HG02623 (cell line): Measurements from ENCODE around the gene NUCB2.
A peak's percentile ranks its signal among the peaks of the same experiment; 100 is the strongest.

Experiments
- ATAC-seq: cut with Tn5 transposase; IDR thresholded peaks from one replicate; pipeline ENCODE4 v1.9.1; 2021; ENCODE audit warnings: moderate library complexity; ENCODE audit not compliant: unreplicated experiment

NUCB2 gene

GRCh38 chr11:17331669-17332068, 55.1 kb downstream of the NUCB2 start:
- ATAC-seq: no peak

- ATAC-seq: no peak
Observed at GRCh38 chr11:17333799-17334586, 57.5 kb downstream of the NUCB2 start.

DNA sequence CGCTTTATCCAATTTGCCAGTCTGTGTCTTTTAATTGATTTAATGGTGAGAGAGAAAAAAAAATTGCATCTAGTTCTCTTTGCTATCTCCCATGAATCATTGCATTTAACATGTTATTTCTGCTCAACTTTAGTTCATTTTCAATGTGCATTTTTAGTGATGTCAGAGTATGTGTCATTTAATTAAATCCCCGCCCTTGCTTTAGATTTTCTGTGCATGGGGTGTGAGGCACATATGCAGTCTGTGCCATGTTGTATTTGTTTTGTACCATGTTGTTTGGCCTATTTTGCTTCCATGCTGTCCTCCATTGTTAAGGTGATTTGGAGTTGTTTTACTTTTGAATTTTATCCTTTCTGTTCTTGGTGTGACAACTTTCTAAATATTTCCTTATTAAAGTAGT, 66.7 kb downstream of the NUCB2 start:
- no peak for ATAC-seq

DNA sequence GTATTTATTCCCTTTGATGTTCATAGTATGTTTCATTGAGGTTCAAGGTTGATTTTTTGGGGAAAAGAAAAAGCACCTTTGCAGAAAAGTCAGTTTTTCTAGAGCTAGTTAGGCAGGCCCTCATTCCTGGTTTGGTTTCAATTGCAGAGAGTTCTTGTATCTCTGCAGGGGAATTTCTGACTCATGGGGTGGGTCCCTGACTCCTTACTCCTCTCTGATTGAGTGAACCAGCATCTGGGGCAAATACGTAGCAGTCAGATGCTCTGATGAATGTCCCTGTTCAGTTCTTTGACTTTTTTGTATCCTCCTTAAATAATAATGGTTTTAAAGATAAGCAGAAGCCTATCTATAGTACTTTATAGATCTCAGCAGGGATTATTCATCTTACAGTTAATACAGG, 67.4 kb downstream of the NUCB2 start:
- no peak for ATAC-seq

GRCh38 chr11:17347676-17348075, 71.1 kb downstream of the NUCB2 start:
- ATAC-seq: no peak

GRCh38 chr11:17350455-17351171, 74.1 kb downstream of the NUCB2 start:
- ATAC-seq: no peak

DNA sequence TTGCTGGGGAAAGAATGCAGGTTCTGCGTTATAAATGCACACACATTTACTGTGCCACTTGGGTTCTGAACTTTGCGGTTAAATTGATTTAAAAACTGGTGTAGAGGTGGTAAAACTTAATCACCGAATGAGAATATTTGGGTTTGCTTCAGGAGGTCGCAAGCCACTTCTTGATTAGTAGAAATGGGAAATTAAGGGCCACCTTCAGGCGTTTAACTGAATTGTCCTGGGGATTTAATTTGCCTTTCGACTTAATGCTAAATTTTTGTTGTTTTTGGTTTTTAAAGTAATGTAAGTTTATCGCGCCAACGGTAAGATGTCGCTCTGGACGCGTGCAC, 74.6 kb downstream of the NUCB2 start:
- no peak for ATAC-seq

GRCh38 chr11:17351510-17352176, 75.1 kb downstream of the NUCB2 start, which contains the start of gene NCR3LG1:
TSS of gene NCR3LG1 (plus strand) at chr11:17351800. CDS start at chr11:17351970, 170 bp downstream.
- no peak for ATAC-seq

GRCh38 chr11:17352950-17353820, 76.6 kb downstream of the NUCB2 start:
- ATAC-seq: peak; percentile 44

DNA sequence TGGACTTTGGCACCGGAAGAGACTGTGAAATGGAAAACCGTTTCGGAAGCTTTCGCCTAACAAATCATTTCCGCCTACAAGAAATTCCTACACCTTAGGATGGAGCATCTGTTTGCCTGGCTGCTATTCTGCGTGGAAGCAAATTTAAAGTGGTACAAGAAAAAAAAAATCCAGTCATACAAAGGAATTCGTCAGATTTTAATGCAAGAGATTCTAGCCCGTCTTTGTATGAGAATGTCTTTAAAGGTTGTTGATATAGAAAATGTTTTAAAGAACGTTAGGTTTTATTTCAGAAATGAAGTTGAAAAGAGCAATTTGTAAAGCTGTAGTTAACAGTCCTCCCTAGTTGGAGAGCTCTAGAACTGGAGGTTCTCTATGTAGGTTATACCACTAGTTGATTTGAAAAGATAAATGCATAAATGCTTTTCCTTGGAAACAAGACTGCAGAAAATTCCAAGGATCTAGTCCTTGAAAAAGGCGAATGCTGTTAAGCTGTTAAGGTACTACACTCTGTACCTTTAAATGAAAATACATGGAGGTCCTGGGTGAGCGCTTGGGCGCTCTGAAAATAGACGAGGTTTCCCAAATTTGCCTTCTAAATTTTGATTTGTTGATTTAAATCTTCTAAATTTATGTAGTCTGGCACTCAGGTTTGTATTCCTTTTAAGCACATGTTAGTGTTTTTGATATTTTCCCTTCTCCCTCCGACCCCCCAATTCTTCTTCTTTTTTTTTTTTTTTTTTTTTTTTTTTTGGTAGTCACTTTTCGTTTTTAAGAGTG, 77.5 kb downstream of the NUCB2 start:
- no peak for ATAC-seq

DNA sequence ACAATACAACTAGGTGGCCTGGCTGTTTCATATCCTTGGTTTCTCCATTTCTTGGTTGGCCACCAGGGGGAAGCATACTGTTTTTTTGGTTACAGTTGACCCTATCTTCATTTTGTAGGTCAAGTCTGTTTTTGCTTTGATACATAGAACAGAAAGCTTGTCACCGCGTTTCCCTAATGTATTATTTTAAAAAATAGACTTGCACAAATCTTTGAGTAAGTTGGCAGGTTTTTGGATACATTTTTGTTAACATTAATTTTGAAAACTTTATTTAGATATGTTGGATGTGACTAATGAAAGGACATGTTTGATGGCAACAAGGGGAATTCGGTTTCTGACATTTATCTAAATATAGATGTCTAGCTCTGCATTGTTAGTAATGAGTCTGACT, 78.1 kb downstream of the NUCB2 start:
- ATAC-seq: no peak

DNA sequence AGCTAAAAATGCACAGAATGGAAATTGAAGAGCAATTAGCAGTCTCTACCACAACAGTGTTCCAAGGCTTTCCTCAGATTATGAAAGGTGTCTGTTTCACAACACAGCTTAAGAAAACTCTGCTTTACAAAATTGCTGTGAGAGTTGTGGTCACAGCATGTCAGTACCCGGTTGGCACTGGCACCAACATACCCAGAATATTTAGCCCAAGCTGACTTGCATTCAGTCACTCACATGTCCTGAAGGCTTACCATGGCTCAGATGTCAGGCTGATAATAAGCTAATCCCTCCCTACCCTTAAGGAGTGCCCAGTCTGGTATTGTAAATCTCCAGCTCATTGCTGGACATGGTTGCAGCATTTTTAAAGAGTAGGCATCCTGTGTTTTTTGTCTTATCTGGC, 90.0 kb downstream of the NUCB2 start:
- ATAC-seq: no peak

GRCh38 chr11:17368551-17368950, 92.0 kb downstream of the NUCB2 start:
- no peak for ATAC-seq

DNA sequence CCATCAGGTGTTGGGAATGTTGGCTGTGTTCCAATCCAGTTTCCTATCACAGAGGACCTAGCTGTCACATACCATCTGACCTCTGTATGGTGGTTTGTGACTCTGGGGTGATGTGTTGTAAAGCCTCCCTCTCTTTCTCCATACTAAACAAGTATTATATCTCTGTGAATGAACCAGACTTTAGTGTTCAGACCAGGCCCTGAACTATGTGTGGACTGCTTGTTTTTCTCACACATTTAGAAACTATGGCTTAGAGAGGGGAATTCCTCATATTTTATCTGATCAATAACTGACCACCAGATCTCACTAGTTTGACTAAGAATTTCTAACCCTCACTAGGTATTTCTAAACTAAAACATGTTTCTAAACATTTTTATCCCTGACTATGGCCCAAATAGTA, 92.6 kb downstream of the NUCB2 start:
- ATAC-seq: no peak

GRCh38 chr11:17369684-17370243, 93.2 kb downstream of the NUCB2 start:
- ATAC-seq: no peak

- no peak for ATAC-seq
Observed at GRCh38 chr11:17371614-17372013, 95.1 kb downstream of the NUCB2 start.

GRCh38 chr11:17375547-17375946, 99.0 kb downstream of the NUCB2 start:
- ATAC-seq: no peak

DNA sequence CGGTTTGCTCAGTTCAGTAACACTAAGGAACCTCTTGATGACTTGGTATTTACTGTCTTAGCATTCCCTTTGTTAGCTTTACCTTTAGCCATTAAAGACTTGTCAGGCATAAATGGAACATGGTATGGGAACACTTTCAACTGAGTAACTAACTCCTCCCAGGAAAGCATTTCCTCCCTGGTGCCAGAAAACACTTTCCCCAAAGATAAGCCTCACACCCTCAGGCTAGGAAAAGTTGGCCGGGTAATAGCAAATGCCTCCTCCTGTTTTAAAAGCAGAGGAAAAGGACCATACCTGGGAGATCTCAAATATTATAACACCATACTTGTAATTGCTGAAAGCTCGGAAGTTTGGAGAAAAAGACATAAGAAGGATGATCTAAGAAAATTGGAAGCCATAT, 100.0 kb downstream of the NUCB2 start:
- ATAC-seq: no peak

- ATAC-seq: no peak
Observed at GRCh38 chr11:17378655-17379054, 102.1 kb downstream of the NUCB2 start.
